Progenitor cell of endocrine pancreas (in vitro differentiated cells): Measurements from ENCODE around the gene WDR41. TPM values are rescaled to one million over a fixed set of nuclear protein-coding genes. Genes with fewer than 3 reads are reported as not detected.
"Not testable (repeated sequence)": the region's sequence is repeated elsewhere in the genome, so short reads cannot be mapped to it uniquely, and the experiment has no call there.

Source experiments
- DNase-seq: peaks from one replicate; pipeline ENCODE4 v3.0.0; 2021; ENCODE audit warnings: low spot score; ENCODE audit not compliant: unreplicated experiment
- H3K27ac Mint-ChIP-seq: 2 replicates; pipeline ENCODE4 v1.8.0; 2021; ENCODE audit warnings: mild to moderate bottlenecking, moderate library complexity, mixed read lengths
- H3K27me3 Mint-ChIP-seq: 2 replicates; pipeline ENCODE4 v1.8.0; 2021; ENCODE audit warnings: mixed read lengths
- H3K36me3 Mint-ChIP-seq: 2 replicates; pipeline ENCODE4 v1.8.0; 2022; ENCODE audit warnings: mixed read lengths; ENCODE audit not compliant: insufficient read depth
- H3K4me1 Mint-ChIP-seq: 2 replicates; pipeline ENCODE4 v1.8.0; 2021; ENCODE audit warnings: low read depth, mixed read lengths
- H3K4me3 Mint-ChIP-seq: 2 replicates; pipeline ENCODE4 v1.8.0; 2021; ENCODE audit warnings: low read depth, mild to moderate bottlenecking, moderate library complexity, mixed read lengths
- H3K9me3 Mint-ChIP-seq: 2 replicates; pipeline ENCODE4 v1.8.0; 2021; ENCODE audit warnings: low read depth, mixed read lengths
- total RNA-seq: library from RNA; stranded (reverse); gene quantifications from 2 replicates; pipeline ENCODE4 v1.2.1, GENCODE V29; 2021
- TF ChIP-seq, protein P1 (sequence below): fragments of 200-600 bp; sonication (generic); IDR thresholded peaks from one replicate; pipeline ENCODE4 v1.5.0; 2021; ENCODE audit warnings: antibody characterized with exemption, mild to moderate bottlenecking; ENCODE audit not compliant: unreplicated experiment

The WDR41 gene
- total RNA-seq, 1 donor from 2014 or later = 56.3 TPM

DNA sequence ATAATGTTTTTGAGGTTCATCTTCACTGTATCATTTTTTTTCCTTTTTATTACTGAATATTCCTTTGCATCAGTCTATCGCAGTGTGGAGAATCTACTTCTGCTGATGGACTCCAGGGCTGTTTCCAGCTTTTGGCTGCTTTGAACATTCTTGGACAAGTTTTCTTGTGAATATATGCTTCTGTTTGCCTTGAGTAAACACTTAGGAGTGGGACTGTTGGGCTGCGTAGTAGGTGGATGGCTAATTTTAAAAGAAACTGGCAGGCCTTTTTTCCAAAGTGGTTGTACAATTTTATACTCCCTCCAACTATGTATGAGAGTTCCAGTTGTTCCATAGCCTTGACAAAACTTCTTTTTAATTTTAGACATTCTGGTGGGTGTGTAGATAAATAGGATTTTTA is 102.4 kb downstream of the WDR41 start:
- Mint-ChIP-seq H3K4me3 (no peak overlapping the region), H3K27me3 (no peaks in the 10 kb centered on the region), H3K9me3 (peaks cover 15% of the 10 kb centered on the region), H3K36me3 (peaks cover 8% of the 10 kb centered on the region), H3K4me1 (peaks cover 16% of the 10 kb centered on the region), H3K27ac (no peak overlapping the region)
- DNase-seq = no peak
- TF ChIP-seq, protein P1, sequence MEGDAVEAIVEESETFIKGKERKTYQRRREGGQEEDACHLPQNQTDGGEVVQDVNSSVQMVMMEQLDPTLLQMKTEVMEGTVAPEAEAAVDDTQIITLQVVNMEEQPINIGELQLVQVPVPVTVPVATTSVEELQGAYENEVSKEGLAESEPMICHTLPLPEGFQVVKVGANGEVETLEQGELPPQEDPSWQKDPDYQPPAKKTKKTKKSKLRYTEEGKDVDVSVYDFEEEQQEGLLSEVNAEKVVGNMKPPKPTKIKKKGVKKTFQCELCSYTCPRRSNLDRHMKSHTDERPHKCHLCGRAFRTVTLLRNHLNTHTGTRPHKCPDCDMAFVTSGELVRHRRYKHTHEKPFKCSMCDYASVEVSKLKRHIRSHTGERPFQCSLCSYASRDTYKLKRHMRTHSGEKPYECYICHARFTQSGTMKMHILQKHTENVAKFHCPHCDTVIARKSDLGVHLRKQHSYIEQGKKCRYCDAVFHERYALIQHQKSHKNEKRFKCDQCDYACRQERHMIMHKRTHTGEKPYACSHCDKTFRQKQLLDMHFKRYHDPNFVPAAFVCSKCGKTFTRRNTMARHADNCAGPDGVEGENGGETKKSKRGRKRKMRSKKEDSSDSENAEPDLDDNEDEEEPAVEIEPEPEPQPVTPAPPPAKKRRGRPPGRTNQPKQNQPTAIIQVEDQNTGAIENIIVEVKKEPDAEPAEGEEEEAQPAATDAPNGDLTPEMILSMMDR = no peak

DNA sequence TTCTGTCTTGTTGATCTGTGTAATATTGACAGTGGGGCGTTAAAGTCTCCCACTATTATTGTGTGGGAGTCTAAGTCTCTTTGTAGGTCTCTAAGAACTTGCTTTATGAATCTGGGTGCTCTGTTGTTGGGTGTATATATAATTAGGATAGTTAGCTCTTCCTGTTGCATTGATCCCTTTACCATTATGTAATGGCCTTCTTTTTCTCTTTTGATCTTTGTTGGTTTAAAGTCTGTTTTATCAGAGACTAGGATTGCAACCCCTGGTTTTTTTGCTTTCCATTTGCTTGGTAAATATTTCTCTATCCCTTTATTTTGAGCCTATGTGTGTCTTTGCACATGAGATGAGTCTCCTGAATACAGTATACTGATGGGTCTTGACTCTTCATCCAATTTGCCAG is 105.8 kb downstream of the WDR41 start:
- H3K27me3 Mint-ChIP-seq, H3K4me3 Mint-ChIP-seq, H3K4me1 Mint-ChIP-seq, H3K27ac Mint-ChIP-seq, DNase-seq, H3K36me3 Mint-ChIP-seq: not testable (repeated sequence)
- peaks cover 23% of the 10 kb centered on the region for H3K9me3 Mint-ChIP-seq

DNA sequence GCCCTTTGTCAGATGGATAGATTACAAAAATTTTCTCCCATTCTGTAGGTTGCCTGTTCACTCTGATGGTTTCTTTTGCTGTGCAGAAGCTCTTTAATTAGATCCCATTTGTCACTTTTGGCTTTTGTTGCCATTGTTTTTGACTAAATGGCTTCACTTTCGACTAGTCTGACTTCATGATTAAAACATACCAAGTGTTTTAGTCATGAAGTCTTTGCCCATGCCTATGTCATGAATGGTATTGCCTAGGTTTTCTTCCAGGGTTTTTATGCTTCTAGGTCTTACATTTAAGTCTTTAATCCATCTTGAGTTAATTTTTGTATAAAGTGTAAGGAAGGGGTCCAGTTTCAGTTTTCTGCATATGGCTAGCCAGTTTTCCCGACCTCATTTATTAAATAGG is 108.8 kb downstream of the WDR41 start:
- H3K36me3 Mint-ChIP-seq, H3K27ac Mint-ChIP-seq, DNase-seq, H3K27me3 Mint-ChIP-seq, H3K4me3 Mint-ChIP-seq: not testable (repeated sequence)
- peaks cover 20% of the 10 kb centered on the region for H3K9me3 Mint-ChIP-seq
- peaks cover 23% of the 10 kb centered on the region for H3K4me1 Mint-ChIP-seq

Other genes with a start within 250 kb of the WDR41 start
- not detected in 2 replicates for gene OTP, start 146.4 kb upstream of the WDR41 start, total RNA-seq